HL-60/S4 treated with retinoic acid at 250 ng/mL for 4 days and 3 days (cell line): Measurements from ENCODE around the gene CPSF2.

Experiments used
- in situ Hi-C: fragments of 300-500 bp; cut with MboI; formaldehyde crosslinking; loops from 2 replicates; pipeline ENCODE4 v1.7.0; 2022; ENCODE audit warnings: low sequenced_read_pairs

The CPSF2 gene

DNA sequence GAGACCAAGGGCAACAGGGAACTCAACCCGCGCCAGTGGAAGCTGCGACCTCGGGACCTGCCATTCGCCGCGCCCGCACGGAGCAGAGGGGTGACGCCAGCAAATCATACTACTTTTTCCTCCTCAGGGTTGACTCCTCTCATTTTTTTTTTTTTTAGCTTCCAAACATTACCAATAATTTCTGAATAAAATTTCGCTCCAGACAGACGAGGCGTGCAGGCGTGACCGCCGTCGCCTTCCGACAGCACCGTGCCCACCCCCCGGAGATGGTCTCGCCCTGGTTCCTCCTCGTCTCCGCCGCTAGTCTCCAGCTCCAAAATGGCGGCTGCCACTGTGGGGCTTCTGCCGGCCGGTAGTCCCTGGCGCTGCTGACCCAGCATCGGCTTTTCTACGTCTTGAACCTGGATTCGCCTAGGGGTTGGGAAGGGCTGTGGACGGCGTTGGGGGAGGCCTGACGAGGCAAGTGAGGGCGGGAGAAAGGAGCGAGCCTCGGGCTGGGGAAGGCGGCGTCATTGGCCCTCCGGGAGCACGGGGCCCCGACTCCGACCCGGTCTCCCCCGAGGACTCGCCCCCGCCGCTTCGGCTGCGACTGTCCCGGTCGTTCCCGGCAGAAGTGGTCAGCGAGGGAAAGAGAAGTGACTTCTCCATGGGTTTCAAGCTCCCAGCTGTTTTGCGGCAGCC is at the start of gene CPSF2, which contains the start of gene NDUFB1:
Gene CPSF2, plus strand, starts transcription at position 300 of the 681 bp plus-strand sequence. CDS start 9,016 bp downstream, outside the sequence.
Gene NDUFB1, minus strand, starts transcription at position 37 of the 681 bp plus-strand sequence. CDS start 4,069 bp downstream, outside the sequence.
- in situ Hi-C loops: no loop called here

DNA sequence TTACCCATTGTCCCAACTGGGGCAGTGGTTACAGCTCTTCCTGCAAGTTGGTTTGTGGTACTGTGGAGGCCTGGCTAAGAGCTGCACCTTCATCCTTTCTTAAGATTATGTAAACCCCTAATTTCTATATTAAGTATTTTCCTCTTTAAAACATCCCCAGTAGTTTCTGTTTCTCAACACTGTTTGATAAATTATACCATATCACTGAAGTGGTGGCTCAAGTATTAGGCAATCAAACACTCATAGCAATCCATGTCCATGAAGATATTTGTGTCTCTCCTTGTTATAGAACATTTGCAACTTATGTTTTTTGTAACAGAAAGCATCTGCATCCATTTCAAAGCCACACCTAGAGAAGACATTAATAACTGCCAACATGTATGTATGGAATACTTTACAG is 47.2 kb upstream of the CPSF2 start:
- in situ Hi-C loops: no loop called here

DNA sequence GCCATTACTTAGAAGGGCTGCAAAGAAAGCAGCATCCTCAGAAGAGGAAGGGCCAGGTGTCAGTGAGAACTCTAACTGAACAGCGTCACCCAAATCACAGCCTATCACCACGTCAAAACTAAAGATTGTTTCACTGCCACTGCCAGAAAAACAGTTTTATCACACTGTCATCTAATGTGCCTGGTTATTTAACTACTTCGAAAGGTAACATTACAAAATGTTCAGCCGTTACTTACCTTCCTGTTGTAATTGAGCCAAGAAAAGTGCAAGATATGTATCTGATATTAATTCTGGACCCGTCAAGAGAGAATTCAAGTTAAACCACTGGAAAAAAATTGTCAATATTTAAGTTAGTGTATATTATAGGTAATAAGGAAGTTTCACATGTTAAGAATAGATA is 33.3 kb upstream of the CPSF2 start:
- in situ Hi-C loops: no loop called here

DNA sequence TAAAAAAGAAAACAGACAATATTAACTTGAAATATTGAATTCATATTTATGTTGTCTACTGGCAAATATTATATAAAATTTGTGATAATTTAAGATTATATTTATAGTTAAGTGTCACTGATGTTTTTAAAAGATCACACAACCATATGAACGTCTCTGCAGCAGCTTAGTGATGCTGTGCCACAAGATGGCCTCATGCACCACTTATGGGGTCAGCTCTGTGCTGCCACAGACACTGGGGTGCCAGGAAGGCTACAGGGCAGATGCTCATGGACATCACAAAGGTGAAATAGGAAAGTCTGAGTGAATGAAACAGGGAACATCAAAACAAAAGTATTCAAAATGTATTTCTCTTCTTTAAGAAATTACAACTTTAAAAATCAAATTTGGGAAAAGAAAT is 28.4 kb upstream of the CPSF2 start:
- in situ Hi-C loops: no loop called here

DNA sequence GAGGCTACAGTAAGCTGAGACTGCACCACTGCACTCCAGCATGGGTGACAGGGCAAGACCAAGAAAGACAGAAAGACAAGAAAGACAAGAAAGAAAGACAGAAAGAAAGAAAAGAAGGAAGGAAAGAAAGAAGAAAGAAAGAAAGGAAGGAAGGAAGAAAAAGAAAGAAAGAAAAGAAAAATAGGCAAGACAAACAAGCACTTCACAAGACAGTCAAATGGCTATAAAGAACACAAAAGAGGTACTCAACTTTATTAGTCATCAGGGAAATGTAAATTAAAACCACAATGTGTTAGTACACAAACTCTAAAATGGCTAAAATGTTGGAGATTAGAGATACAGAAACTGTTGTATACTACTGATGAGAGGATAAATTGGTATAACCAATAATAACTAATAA is 22.0 kb upstream of the CPSF2 start:
- in situ Hi-C loops: no loop called here

DNA sequence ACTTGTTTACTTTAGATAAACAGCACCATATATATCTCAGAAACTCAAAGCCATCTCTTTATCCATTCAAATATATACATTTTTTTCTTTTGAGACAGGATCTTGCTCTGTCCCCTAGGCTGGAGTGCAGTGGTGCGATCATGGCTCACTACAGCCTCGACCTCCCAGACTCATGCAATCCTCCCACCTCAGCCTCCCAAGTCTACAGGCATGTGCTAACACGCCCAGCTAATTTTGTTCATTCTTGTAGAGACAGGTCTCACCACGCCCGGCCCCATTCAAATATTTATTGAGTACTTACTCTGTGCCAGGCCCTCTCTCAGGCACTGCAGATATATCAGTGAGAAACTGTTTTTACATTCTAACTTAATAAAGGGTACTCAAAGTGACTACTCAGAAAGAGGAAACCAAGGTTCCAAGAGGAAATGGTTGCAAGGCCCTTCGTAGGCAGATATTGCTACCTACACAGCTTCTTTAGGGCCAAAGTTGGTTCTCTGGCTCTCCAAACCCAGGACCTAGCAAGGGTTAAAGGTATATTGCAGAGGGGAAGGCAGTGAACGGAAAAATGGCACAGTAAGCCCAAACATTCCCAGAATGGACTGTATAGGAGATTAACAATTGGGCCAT is 18.3 kb upstream of the CPSF2 start:
- in situ Hi-C loops: no loop called here

DNA sequence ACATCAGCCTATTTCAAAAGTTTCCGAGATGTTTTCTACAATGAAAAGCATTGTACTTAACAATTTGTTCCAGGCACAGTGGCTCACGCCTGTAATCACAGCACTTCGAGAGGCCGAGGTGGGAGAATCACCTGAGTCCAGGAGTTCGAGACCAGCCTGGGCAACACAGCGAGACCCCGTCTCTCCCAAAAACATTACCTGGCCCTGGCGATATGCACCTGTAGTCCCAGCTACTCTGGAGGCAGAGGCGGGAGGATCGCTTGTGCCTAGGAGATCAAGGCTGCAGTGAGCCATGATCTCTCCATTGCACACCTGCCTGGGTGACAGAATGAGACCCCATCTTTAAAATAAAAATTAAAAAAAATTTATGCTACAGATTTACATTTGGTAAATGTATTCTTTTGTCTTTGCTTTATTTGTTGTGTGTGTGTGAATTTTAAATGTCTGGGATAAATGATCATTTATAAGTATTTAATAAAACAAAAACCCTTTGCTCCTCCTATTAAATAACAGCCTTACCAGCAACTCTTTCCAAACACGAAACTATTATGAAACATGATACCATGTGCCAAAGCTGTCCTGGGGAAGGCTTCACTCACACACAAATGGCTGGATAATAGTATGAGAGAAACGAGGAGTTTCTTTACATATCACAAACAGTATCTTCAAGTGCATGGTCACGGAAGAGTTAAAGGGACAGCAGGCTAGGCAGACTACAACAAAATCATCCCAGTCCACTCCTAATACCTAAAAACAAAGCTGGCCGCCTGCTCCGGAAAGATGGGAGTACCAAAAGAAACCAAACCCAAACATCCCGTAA is 16.5 kb upstream of the CPSF2 start:
- in situ Hi-C loops: no loop called here

DNA sequence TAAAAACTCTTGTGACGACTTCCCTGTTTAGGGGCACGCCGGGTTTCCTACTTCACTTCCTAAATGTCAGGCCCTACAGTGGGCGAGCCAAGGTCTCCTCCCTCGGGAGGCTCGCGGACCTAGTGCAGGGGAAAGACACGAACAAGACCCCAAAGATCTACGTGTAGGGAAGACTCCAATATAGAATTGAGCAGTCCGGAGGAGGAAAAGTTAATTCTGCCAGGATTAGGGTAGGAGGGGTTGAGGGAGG is 16.0 kb upstream of the CPSF2 start:
- in situ Hi-C loops: no loop called here

DNA sequence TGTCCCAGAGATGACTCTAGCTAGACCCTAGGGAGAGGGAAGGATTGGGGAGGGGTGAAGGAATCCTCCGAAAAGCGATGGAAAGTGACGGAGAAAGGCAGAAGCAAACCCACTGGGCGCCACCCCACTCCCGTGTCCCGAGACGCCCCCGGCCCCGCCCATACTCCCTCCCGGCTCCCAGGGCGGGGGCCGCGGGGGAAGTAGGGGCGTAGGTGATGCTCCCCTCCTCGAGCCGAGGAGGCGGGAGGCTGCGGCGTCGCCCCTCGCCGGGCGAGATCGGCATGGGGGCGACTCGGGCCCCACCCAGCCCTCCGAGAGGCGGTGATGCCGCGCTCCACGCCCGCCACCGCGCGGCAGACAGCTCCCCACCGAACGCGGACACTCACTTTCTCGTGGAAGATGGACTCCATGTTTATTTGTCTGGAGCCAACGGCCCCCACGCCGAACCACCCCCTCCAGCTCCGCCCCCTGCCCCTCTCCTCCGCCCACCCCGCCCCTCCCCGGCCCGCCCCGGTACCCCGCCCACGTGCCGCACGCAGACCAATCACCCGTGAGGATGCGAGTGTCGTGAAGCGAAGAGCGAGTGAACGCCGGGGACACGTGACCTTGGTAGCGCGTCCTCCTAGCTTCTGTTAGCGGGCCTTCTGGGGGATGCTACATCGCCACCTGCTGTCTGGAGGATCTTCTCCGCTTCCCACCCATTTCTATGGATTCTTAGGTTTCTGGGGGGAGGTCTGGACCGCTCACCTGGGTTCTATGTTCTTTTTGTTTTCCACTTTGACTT is 15.4 kb upstream of the CPSF2 start, which contains the start of gene ATXN3:
Gene ATXN3, minus strand, starts transcription at position 440 of the 784 bp plus-strand sequence. Its CDS starts 30 bp downstream, at position 410.
- in situ Hi-C loops: no loop called here

DNA sequence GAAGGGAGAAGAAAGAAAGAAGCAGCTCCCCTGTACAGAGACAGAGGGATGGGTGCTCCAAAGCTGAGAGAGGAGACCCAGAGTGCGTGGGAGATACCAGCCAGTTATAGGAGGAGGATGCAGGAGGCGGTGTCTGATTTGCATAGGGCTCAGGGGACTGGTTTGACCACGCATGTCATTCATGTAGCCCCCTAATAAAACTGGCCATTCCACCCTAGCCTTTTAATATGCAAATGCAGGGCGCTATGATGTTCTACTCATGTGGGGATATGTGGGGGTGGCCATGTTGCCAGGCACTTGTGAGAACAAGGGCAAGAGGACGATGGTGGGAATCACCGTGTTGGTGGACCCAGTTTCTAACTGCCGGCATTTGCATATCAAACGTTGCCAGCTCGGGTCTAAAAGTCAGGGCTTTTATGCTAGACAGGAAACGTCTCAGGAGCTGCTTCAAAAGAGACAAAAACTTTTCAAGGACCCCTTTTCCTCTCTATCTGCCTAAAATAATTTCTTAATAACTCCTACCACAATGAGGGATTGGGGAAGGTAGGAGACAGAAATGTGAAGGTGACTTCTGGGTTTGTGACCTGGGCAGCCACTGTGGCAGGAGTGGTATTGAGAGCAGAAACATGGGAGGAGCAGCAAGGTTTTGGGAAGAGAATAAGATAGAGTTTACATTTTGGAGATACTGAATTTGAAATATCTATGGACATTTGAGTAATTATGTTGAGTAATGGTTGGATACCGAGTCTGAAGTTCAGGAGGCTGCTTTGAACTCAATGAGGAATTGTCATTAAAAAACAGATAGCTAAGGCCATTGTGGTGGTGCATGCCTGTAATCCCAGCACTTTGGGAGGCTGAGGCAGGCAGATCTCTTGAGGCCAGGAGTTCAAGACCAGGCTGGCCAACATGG is 13.2 kb upstream of the CPSF2 start:
- in situ Hi-C loops: no loop called here

DNA sequence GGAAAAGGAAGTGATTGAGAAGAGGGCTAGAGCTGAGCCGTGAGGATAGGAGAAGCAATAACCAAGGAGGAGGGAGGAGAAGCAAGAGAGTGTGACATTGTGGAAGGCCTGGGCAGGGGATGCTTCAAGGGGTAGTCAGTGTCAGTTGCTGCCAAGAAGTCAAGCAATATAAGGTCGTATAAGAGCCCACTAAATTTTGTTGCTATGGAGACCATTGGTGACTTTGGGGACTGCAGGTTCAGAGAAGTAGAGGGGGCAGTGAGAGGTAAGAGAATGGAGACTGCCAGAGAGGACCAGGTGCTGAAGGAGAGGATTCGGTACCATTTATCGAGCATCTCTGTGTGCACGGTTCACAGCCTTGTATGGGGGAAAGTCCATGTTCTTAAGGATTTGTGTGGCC is 12.3 kb upstream of the CPSF2 start:
- in situ Hi-C loops: no loop called here

DNA sequence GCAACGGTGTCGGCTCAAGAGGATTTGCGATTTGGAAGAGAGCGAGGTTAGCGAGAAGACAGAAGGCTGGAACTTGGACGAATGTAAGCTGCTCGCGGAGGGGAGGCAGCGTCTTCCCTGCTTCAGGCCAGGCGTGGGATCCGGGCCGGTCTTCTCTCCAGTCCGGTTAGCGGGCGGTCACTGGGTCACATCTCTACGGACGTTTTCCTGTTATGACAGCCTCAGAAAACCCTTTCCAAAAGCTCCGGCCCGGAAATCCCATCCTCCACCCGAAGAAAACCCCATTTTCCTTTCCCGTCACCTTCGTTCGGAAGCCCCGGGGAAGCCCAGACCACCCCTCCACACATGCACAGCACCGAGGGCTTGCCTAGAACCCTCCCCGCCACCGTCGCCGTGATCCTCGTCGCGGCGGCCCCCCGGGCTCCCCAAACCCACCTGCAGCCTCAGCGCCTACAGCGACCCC is 531 bp upstream of the CPSF2 start:
- in situ Hi-C loops: no loop called here

DNA sequence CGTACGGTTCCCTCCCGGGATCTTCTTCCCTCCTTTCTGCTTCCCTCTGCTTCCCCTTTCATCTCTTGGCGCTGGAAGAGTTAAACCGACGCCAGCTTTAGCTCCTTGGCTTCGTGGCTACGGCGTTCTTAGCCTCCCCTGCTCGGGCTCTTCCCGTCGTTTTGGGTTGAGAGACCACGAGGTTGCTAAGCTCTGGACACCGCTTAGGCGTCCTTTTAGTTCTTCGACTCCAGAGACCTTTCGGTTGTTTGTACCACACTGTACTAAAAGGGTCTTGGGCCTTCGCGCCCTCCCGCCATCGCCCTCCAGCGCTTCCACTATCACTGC is 545 bp downstream of the CPSF2 start:
- in situ Hi-C loops: no loop called here

DNA sequence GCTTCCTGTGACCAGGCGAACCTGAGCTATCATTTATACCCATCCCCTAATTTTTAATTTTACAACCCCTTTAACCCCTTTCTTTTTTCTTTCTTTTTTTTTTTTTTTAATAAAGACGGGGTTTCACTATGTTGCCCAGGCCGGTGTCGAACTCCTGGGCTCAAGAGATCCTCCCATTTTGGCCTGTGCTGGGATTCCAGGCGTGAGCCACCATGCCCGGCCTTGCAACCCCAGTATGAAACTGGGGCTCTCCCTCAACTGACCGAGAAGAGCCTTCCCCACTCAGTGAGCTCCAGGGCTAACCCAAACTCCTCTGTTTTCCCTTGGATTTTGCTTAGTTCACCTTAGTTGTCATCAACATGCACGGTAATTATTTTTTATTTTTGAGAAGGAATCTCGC is 992 bp downstream of the CPSF2 start:
- in situ Hi-C loops: no loop called here

DNA sequence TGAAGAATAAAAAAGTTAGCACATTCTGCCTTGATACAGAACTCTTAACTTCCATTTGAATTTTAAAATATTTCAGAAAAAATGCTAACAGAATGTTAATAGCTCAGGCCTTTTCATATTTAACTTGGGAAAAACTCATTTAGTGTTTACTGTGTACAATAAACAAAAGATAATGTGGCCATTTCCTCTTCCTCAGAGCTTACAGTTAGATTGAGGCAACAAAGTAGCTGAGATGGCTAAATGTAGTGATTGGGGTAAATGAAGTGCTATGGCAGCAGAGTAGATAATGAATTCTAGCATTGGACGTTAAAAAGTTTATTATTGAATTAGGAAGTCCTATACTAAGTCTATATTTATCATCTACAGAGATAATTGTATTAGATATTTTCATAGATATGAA is 12.7 kb downstream of the CPSF2 start:
- in situ Hi-C loops: loop anchor here (25.0 kb wide), 1 partner anchor 553 kb away; no protein-coding TSS in a partner anchor

DNA sequence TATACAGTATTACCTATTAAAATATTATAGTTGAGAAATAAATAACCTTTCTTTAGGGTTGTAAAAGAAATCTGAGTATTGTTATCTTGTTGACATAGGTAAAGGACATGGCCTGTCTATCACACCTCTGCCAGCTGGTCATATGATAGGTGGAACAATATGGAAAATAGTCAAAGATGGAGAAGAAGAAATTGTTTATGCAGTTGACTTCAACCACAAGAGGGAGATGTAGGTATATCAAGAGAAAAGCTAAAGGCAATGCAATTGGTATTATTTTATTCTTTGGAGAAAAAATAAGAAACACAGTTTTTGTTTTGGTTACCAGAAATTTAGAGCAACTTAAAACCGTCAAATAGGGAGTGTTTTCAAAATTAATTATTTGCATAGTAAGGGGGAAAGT is 13.5 kb downstream of the CPSF2 start:
- in situ Hi-C loops: loop anchor here (25.0 kb wide), 1 partner anchor 552 kb away; no protein-coding TSS in a partner anchor

DNA sequence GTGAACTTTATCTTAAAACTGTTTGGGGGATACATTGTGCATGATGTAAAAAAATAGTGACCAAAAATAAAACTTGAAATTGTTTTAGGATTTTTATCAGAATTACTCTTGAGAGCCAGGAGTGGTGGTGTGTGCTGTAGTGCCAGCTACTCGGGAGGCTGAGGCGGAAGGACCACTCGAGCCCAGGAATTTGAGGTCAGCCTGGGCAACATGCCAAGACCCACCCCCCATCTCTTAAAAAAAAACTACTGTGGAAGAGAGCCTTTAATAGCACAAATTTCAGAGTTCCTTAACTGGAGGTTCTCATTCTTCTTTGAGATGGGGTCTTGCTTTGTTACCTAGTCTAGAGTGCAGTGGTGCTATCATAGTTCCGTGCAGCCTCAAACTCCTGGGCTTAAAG is 21.5 kb downstream of the CPSF2 start:
- in situ Hi-C loops: loop anchor here (25.0 kb wide), 1 partner anchor 544 kb away; no protein-coding TSS in a partner anchor

DNA sequence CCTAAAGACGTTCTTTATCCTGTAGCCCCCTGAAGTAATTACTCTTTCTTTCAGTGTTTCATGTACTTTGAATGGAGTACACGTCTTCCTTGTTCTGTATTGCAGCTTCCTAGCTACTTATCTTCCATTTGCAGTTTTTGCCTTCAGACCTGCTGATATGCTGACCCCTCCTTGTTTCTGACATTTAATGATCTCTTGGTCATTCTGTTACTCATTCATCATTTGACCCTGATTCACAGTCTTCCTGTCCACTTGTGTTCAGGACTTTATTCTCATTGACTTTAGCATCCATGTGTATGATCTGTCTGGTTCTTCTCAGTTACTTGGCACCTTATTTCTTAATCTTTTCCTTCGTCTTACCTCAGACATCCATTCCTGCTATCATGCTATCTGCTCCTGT is 22.2 kb downstream of the CPSF2 start:
- in situ Hi-C loops: loop anchor here (25.0 kb wide), 1 partner anchor 543 kb away; no protein-coding TSS in a partner anchor

DNA sequence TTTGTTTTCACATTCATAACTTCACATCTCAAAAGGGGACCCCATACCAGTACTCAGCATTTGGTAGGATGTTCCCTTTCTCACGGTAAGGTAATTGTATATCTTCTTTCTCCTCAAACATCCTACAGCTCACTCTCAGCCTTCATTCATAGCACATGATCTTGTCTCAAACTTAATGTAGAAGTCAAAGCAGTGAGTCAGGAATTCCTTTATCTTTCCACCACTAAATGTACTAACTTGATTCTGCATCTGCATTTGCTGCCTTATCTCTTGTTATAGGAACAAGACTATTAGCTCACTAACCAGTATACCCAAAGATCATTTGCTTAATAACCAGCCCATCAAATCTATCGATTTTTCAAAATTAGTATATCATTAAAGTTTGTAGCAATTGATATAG is 22.9 kb downstream of the CPSF2 start:
- in situ Hi-C loops: loop anchor here (25.0 kb wide), 1 partner anchor 543 kb away; no protein-coding TSS in a partner anchor

DNA sequence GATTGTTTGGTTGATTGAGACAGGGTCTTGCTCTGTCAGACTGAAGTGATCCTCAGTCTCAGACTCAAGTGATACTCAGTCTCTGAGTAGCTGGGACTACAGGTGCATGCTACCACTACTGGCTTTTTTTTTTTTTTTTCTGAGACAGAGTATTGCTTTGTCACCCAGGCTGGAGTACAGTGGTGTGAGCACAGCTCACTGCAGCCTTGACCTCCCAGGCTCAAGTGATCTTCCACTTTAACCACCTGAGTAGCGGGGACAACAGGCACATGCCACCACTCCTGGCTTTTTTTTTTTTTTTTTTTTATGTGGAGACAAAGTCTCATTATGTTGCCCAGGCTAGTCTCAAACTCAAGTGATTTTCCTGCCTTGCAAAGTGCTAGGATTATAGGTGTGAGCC is 31.8 kb downstream of the CPSF2 start:
- in situ Hi-C loops: no loop called here
